HL-60/S4 treated with phorbol 12-myristate 13-acetate at 8.2 ng/mL for 4 days and 3 days (cell line): ENCODE results near the gene MRPS34.

ENCODE experiments used
- in situ Hi-C: fragments of 300-500 bp; cut with MboI; formaldehyde crosslinking; loops from 2 replicates; pipeline ENCODE4 v1.15.0; 2022; ENCODE audit warnings: low sequenced_read_pairs

MRPS34 gene

DNA sequence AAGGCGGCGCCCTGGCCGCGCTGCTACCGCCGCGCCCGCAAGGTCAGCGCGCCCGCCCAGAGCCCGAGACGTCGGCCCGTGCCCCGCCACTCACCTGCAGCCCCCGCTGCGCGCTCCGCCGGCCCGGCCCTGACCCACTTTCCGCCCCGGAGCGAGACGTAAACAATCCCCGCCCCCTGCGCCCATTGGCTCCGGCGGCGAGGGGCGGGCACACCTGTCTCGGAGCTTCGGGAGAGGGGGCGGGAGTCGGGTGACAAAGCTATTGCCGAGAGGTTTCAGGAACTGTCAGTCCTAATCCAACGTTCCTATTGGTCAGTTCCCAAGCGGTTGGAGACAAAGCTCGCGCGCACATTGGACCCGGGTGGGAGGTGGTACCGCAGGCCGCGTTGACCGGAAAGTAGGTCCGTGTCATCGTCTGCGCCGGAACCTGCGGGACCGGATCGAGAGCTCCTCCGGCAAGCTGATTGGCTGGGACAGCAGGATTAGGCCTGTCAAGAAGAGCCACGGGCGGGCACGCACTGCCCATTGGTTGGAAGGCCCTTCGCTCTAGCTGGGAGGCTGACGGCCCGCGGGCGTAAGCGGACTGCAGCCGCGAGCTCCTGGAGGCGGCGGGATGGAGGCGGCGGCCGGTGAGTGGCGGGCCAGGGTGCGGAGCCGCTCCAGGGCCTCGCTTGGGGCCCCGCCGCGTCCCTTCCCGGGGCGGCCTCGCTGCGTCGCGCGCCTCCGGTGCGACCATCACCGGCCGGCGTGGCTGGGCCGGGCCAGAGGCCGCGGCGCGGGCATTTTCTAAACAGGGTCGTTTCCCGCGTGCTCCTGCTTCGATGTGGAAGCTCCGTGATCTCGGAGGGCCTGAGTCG is 9.7 kb upstream of the MRPS34 start, which contains the start of the genes NUBP2 and SPSB3:
NUBP2 (plus strand) TSS at position 553 of the 857 bp plus-strand sequence; CDS start at position 614, 61 bp downstream.
SPSB3 (minus strand) TSS at position 164 of the 857 bp plus-strand sequence. CDS start 1,088 bp downstream, outside the sequence.
- in situ Hi-C loops, result no loop called here

GRCh38 chr16:1781758-1782407 is 8.9 kb upstream of the MRPS34 start:
- in situ Hi-C loops, result no loop called here

DNA sequence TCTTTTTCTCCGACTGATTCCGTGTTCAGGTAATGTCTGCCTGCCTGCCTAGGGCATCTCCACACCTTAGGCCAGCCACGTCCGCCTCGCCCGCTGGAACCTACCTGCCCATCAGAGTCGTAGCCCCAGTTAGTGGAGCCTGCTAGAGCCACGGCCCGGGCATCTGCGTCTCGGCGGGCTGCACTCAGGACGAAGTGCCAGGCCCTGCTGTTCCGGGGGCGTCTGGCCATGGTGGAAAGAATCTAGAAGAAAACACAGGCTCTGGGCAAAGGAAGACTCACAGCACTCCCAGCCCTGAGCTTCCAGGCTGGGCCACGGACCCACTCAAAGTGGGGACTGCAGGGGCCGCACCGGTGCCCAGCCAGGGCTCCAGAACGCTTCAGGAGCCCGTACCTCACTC is 8.3 kb upstream of the MRPS34 start:
- in situ Hi-C loops, result no loop called here

DNA sequence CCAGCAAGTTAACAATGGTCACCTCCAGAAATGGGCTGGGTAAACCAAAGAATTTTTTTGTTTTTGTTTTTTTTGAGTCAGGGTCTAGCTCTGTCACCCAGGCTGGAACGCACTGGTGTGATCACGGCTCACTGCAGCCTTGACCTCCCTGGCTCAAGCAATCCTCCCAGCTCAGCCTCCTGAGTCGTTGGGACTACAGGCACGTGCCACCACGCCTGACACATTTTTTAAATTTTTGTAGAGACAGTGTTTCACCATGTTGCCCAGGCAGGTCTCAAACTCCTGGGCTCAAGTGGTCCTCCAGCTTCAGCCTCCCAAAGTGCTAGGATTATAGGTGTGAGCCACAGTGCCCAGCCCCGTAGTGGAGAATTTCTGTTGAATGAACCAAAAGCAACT is 7.7 kb upstream of the MRPS34 start:
- in situ Hi-C loops, result no loop called here

GRCh38 chr16:1779741-1780676 is 7.1 kb upstream of the MRPS34 start:
- in situ Hi-C loops, result no loop called here

DNA sequence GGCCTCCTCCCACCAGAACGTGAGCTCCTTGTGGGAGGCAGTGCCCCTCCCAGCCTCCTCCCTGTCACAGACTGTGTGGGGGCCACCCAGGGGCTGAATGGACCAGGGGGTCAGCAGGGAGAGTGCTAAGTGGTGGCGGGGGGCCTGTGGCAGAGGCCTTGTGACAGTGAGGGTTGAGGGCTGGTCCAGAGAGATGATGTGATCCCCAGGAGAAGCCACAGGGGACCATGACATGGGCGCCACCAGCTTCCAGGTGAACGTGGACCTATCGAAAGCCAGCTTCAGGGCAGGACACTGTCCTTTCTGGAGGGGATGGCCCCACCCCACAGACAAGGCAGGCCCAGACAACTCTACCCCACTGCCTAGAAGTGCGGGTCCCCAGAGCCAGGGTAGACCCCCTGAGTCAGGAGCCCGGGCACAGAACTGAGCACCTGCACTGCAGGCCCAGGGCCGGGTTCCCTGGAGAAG is 6.3 kb upstream of the MRPS34 start:
- in situ Hi-C loops, result no loop called here

GRCh38 chr16:1778200-1779179 is 5.6 kb upstream of the MRPS34 start:
- in situ Hi-C loops, result no loop called here

- in situ Hi-C loops, result no loop called here
Observed at GRCh38 chr16:1777375-1778199, 4.7 kb upstream of the MRPS34 start.

DNA sequence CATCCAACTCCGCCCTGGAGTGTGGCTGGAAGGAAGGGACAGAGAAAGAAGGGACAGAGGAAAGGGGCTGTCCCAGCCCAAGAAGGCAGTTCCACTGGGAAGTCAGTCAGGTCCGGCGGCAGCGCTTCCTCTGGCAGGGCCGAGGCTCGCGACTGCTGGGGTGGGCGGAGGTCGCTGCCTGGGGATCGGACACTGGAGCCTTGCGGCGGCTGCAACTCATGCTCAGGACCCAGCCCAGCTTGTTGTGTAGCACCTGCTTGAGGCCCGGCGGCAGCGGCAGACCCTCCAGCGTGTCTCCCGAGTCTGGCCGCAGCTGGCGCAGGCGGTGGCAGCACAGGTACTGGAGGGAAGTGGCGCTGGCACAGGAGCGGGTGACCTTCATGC is 4.0 kb upstream of the MRPS34 start:
- in situ Hi-C loops, result no loop called here

- in situ Hi-C loops, result no loop called here
Observed at GRCh38 chr16:1776672-1776955, 3.7 kb upstream of the MRPS34 start.

GRCh38 chr16:1775846-1776671 is 3.1 kb upstream of the MRPS34 start:
- in situ Hi-C loops, result no loop called here

GRCh38 chr16:1775006-1775845 is 2.3 kb upstream of the MRPS34 start:
- in situ Hi-C loops, result no loop called here

- in situ Hi-C loops, result no loop called here
Observed at GRCh38 chr16:1774448-1774780, 1.5 kb upstream of the MRPS34 start.

DNA sequence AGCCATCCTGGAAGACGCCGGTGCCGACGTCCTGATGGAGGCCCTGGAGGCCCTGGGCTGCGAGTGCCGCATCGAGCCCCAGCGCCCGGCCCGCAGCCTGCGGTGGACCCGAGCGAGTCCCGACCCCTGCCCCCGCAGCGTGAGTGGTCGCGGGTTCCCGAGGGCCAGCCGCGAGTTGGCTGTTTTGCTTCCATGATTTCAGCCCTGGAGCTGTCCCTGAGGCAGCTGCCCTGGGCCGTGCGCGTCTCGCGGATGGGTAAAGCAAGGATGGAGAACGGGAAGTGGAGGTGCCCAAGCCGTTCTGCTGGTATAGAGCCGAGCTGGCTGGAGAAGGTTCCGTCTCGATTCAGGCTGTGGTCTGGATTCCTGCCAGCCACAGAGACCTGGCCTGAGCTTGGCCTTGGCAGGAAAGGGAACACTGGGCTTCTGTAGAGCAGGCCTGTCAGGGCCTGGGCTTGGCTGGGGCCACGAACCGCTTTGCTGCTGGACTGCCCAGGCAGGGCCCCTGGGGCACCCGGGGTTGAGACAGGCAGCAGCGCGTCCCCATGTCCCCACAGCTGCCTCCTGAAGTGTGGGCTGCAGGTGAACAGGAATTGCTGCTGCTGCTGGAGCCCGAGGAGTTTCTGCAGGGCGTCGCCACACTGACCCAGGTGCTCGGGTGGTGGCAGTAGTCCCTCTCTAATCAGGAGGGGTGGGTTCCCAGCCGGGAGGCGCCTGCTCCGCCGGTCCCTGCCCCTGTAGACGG is 941 bp upstream of the MRPS34 start:
- in situ Hi-C loops, result no loop called here

- in situ Hi-C loops, result no loop called here
Observed at GRCh38 chr16:1772362-1772907, 499 bp downstream of the MRPS34 start, which contains the start of gene EME2. Gene EME2 (plus strand): TSS chr16:1772810. CDS start chr16:1773228, 418 bp downstream.

GRCh38 chr16:1771864-1772361 is 1.0 kb downstream of the MRPS34 start:
- in situ Hi-C loops, result no loop called here
